SK-N-SH treated with all-trans-retinoic acid at 6 μM for 48 hours (cell line): ENCODE data around the gene SPOP.

Experiments
- ARNTL ChIP-seq: fragments of 450-650 bp; formaldehyde crosslinking; IDR thresholded peaks from 2 replicates; pipeline ENCODE4 v1.5.0; 2020; ENCODE audit warnings: low read depth, mild to moderate bottlenecking, moderate library complexity, borderline replicate concordance
- GLIS3 ChIP-seq: fragments of 250-450 bp; sonication (Bioruptor Pico); IDR thresholded peaks from 2 replicates; pipeline ENCODE4 v1.5.0; 2020; ENCODE audit warnings: mild to moderate bottlenecking, moderate library complexity
- OSR1 ChIP-seq: fragments of 250-450 bp; sonication (Bioruptor Pico); IDR thresholded peaks from 2 replicates; pipeline ENCODE4 v1.8.0; 2022; ENCODE audit warnings: moderate library complexity, mild to moderate bottlenecking, inconsistent platforms
- RARB ChIP-seq: fragments of 250-450 bp; sonication (Bioruptor Pico); IDR thresholded peaks from 2 replicates; pipeline ENCODE4 v1.8.0; 2021; ENCODE audit warnings: mild to moderate bottlenecking, moderate library complexity
- SNAI2 ChIP-seq: fragments of 250-450 bp; sonication (Bioruptor Pico); IDR thresholded peaks from 2 replicates; pipeline ENCODE4 v1.5.0; 2020; ENCODE audit warnings: mild to moderate bottlenecking, moderate library complexity
- TOX ChIP-seq: fragments of 250-450 bp; sonication (Bioruptor Pico); IDR thresholded peaks from 2 replicates; pipeline ENCODE4 v1.8.0; 2021; ENCODE audit warnings: mild to moderate bottlenecking, moderate library complexity, borderline replicate concordance
- TSHZ2 ChIP-seq: fragments of 250-450 bp; sonication (Bioruptor Pico); IDR thresholded peaks from 2 replicates; pipeline ENCODE4 v1.5.0; 2020; ENCODE audit warnings: mild to moderate bottlenecking, moderate library complexity
- ZC3H10 ChIP-seq: fragments of 250-450 bp; sonication (Bioruptor Pico); IDR thresholded peaks from 2 replicates; pipeline ENCODE4 v1.5.1; 2021; ENCODE audit warnings: mild to moderate bottlenecking, moderate library complexity
- ZFP3 ChIP-seq: fragments of 250-450 bp; sonication (Bioruptor Pico); IDR thresholded peaks from 2 replicates; pipeline ENCODE4 v1.5.0; 2020; ENCODE audit warnings: mild to moderate bottlenecking, moderate library complexity
- ZNF565 ChIP-seq: fragments of 450-650 bp; formaldehyde crosslinking; conservative IDR thresholded peaks from 2 replicates; pipeline ENCODE4 v1.5.0; 2020; ENCODE audit warnings: low read depth, mild to moderate bottlenecking, moderate library complexity
- ZNF70 ChIP-seq: fragments of 450-650 bp; formaldehyde crosslinking; IDR thresholded peaks from 2 replicates; pipeline ENCODE4 v1.5.0; 2020; ENCODE audit warnings: mild to moderate bottlenecking, moderate library complexity
- ZNF8 ChIP-seq: fragments of 450-650 bp; formaldehyde crosslinking; IDR thresholded peaks from 2 replicates; pipeline ENCODE4 v1.5.0; 2020; ENCODE audit warnings: mild to moderate bottlenecking, moderate library complexity
- TF ChIP-seq, protein P1 (sequence below): fragments of 250-450 bp; sonication (Bioruptor Pico); IDR thresholded peaks from 2 replicates; pipeline ENCODE4 v1.8.0; 2020; ENCODE audit warnings: mild to moderate bottlenecking, moderate library complexity, borderline replicate concordance
- TF ChIP-seq, protein P2 (sequence below): fragments of 250-450 bp; sonication (Bioruptor Pico); IDR thresholded peaks from 2 replicates; pipeline ENCODE4 v1.5.1; 2020; ENCODE audit warnings: low read depth, mild to moderate bottlenecking, moderate library complexity

DNA sequence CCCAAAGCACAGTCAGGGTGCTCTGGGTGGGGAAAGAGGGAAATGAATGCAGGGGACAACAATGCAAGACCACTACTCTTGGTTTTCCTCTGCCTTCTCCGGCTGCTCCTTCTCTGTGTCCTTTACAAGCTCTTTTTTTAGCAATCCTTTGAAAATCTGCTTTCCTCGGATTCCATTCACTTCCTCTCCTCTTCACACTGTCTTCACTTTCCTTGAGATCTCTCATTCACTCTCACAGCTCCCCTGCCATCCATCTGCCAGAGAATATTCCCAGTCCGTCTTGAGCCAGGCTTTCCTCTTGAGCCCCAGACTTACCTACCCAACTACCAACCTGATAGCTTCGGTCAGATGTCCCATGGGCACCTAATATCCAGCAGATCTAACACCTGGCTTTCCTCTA is 11.0 kb upstream of the SPOP start:
- TF ChIP-seq ZFP3 (CRISPR knock-in tag) (no peak), ZNF8 (CRISPR knock-in tag) (no peak), ZNF70 (CRISPR knock-in tag) (no peak), RARB (CRISPR knock-in tag) (no peak), SNAI2 (CRISPR knock-in tag) (no peak), TOX (no peak), ZC3H10 (no peak), TSHZ2 (CRISPR knock-in tag) (no peak), OSR1 (no peak), GLIS3 (CRISPR knock-in tag) (no peak), ZNF565 (no peak), ARNTL (CRISPR knock-in tag) (no peak)
- TF ChIP-seq, protein P1, sequence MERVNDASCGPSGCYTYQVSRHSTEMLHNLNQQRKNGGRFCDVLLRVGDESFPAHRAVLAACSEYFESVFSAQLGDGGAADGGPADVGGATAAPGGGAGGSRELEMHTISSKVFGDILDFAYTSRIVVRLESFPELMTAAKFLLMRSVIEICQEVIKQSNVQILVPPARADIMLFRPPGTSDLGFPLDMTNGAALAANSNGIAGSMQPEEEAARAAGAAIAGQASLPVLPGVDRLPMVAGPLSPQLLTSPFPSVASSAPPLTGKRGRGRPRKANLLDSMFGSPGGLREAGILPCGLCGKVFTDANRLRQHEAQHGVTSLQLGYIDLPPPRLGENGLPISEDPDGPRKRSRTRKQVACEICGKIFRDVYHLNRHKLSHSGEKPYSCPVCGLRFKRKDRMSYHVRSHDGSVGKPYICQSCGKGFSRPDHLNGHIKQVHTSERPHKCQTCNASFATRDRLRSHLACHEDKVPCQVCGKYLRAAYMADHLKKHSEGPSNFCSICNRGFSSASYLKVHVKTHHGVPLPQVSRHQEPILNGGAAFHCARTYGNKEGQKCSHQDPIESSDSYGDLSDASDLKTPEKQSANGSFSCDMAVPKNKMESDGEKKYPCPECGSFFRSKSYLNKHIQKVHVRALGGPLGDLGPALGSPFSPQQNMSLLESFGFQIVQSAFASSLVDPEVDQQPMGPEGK (CRISPR knock-in tag): no peak
- TF ChIP-seq, protein P2, sequence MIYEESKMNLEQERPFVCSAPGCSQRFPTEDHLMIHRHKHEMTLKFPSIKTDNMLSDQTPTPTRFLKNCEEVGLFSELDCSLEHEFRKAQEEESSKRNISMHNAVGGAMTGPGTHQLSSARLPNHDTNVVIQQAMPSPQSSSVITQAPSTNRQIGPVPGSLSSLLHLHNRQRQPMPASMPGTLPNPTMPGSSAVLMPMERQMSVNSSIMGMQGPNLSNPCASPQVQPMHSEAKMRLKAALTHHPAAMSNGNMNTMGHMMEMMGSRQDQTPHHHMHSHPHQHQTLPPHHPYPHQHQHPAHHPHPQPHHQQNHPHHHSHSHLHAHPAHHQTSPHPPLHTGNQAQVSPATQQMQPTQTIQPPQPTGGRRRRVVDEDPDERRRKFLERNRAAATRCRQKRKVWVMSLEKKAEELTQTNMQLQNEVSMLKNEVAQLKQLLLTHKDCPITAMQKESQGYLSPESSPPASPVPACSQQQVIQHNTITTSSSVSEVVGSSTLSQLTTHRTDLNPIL (CRISPR knock-in tag): no peak
